Mesangial cell (primary cell): ENCODE results near the gene CPA3. TPM values are rescaled to one million over a fixed set of nuclear protein-coding genes. Genes with fewer than 3 reads are reported as not detected.

Source experiments
- total RNA-seq: library from RNA; depleted of rRNA; stranded (reverse); fragments of >200 nt; gene quantifications from 2 replicates; pipeline ENCODE4 v1.2.3, GENCODE V29; 2015

Gene CPA3, protein sequence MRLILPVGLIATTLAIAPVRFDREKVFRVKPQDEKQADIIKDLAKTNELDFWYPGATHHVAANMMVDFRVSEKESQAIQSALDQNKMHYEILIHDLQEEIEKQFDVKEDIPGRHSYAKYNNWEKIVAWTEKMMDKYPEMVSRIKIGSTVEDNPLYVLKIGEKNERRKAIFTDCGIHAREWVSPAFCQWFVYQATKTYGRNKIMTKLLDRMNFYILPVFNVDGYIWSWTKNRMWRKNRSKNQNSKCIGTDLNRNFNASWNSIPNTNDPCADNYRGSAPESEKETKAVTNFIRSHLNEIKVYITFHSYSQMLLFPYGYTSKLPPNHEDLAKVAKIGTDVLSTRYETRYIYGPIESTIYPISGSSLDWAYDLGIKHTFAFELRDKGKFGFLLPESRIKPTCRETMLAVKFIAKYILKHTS
- not detected in 2 replicates for total RNA-seq

GRCh38 chr3:148865049-148865448 is at the start of gene CPA3:
Gene CPA3 (plus strand): TSS chr3:148865296. CDS start chr3:148865308, 12 bp downstream.

GRCh38 chr3:148827585-148827984 is 37.5 kb upstream of the CPA3 start, which contains the start of gene CPB1:
Gene CPB1 (plus strand): TSS chr3:148827811. CDS start chr3:148827824, 13 bp downstream.

Other genes with a start within 250 kb of the CPA3 start
- 0.13 and 0.16 TPM in 2 replicates for gene AGTR1, start 167.4 kb upstream of the CPA3 start, total RNA-seq
- not detected in 2 replicates for gene CPB1, start 37.5 kb upstream of the CPA3 start, total RNA-seq
- 16.8 and 28.0 TPM in 2 replicates for gene GYG1, start 126.2 kb downstream of the CPA3 start, total RNA-seq
- gene HLTF, start 221.2 kb downstream of the CPA3 start, total RNA-seq, result 14.6 and 20.9 TPM in 2 replicates